GM18868 (cell line): ENCODE measurements around the gene HACE1.
A peak's percentile ranks its signal among the peaks of the same experiment; 100 is the strongest.
"Not testable (repeated sequence)": the region's sequence is repeated elsewhere in the genome, so short reads cannot be mapped to it uniquely, and the experiment has no call there.

Experiments
- ATAC-seq: cut with Tn5 transposase; IDR thresholded peaks from one replicate; pipeline ENCODE4 v1.9.1; 2021; ENCODE audit warnings: mild to moderate bottlenecking, moderate library complexity; ENCODE audit not compliant: unreplicated experiment

The HACE1 gene

GRCh38 chr6:104835782-104836181 is 23.9 kb downstream of the HACE1 start:
- no peak for ATAC-seq

DNA sequence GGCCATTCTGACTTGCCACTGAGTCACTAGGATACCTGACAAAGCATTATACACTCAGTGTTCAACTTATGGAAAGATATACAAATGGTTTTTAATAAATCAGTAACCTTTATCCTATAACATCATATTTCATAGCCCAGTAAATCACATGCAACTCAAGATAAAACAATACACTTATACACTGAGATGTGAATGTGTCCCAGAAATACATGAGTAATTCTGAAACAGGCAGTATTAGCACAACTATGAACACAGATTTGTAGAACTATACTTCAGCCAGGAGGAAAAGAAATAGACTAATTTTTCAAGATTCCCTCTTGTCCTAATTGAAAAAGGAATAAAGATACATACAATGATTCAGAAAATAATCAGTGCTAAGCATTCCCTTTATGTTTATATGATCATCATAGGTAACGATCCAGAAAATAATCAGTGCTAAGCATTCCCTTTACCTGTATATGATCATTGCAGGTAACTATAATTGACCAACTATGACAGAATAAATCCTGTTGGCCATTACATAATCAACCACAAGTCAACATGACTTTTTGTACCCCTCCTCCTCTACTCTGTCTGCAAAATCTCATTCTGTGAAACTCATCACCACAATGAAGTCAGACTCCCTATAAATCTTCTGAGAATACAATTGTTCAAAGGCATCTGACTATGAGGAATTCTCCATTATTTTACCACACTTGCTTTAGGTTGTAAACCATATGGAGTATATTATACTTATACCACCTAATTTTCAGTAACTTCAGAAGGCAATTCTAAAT is 30.3 kb downstream of the HACE1 start:
- ATAC-seq = peak; percentile 64

DNA sequence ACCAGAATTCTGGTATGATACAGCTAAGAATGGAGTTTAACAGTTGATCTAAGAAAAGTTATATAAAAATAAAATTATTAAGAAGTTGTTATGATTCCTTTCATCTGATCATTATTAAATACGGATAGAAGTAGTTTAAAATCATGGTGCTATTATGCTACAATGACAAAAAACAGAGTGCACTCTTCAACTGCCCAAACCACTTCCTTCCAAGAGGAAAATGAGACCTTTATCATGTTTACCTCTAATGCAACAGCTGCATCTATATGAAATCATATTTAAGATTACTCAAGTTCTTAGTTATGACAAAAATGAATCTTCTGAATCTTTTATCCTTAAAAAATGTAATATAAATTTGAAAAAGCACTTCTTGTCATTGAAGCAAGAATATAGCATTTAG is 31.2 kb downstream of the HACE1 start:
- ATAC-seq = no peak

DNA sequence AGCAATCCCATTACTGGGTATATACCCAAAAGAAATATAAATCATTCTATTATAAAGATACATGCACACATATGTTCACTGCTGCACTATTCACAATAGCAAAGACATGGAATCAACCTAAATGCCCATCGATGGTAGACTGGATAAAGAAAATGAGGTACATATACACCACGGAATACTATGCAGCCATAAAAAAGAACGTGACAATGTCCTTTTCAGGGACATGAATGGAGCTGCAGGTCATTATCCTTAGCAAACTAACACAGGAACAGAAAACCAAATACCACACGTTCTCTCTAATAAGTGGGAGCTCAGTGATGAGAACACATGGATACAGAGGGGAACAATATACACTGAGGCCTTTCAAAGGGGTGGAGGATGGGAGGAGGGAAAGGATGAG is 38.9 kb downstream of the HACE1 start:
- not testable (repeated sequence) for ATAC-seq

GRCh38 chr6:104816125-104816524 is 43.6 kb downstream of the HACE1 start:
- no peak for ATAC-seq

GRCh38 chr6:104814743-104815142 is 45.0 kb downstream of the HACE1 start:
- no peak for ATAC-seq

- peak; percentile 63 for ATAC-seq
These were observed 46.2 kb downstream of the HACE1 start for GRCh38 chr6:104813552-104813951.

DNA sequence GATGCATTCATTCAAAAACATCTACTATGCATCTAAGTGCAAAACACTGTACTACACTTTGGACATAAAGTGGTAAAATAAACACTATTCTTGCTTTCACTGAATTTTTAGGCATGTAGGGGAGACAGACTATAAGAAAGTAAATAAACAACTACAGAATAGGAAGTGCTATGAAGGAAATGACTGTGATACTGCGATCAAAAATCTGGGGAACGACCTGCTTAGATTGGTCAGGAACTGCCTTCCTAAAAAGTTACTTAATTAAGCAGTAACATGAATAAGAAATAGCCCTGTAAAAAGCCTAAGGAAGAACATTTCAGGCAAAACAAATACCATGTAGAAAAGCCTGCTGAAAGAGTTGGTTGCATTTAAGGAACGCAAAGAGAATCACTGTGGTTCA is 50.6 kb downstream of the HACE1 start:
- no peak for ATAC-seq

DNA sequence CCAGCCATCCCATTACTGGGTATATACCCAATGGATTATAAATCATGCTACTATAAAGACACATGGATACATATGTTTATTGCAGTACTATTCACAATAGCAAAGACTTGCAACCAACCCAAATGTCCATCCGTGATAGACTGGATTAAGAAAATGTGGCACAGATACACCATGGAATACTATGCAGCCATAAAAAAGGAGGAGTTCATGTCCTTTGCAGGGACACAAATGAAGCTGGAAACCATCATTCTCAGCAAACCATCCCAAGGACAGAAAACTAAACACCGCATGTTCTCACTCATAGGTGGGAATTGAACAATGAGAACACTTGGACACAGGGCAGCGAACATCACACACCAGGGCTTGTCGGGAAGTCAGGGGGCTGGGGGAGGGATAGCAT is 54.4 kb downstream of the HACE1 start:
- not testable (repeated sequence) for ATAC-seq

DNA sequence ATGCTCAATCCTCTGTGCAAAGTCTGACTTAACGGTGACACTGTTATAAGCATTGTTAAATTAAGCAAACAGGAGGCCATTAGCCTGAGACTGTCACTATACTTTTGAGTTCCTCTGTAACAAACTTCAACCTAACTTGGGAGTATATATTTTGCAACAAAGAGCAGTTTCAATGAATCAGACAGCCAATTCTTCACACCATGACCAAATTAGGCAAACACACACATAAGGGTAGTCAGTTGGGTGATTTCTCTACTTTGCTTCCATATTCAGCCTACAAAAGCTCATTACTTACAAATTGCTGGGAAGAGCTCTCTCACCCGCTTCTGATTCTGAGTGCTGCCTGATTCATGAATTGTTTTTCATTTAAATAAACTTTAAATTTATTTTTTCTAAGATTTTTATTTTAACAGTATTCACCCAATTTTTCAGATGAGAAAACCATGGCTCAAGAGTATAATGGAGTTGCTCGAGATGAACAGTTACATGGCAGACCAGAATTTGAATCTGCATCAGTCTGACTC is 60.5 kb downstream of the HACE1 start:
- ATAC-seq = no peak

DNA sequence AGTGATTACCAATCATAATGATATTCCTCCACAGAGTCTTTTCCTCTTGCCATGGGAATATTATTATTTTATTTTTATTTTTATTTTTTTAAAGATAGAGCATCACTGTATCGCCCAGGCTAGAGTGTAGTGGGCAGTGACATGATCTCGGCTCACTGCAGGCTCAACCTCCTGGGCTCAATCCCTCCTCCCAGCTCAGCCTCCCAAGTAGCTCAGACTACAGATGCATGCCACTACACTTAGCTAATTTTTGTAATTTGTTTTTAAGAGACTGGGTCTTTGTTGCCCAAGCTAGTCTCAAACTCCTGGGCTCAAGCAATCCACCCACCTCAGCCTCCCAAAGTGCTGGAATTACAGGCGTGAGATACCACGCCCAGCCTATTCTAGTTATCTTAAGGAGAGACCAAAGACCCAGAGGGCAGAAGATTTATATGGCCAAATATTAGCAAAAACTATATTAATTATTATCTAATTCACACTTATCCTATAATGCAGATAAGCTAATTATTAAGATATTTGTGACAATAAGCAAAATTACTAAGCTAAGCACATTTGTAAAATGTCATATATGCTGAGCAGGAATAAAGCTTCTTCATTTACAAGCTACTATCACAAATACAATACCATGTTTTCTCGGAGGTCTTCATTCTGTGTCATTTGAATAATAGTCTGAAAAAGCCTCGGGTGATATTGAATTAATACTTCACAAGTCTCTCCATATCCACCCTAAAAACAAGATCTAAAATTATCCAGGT is 63.5 kb downstream of the HACE1 start:
- no peak for ATAC-seq

DNA sequence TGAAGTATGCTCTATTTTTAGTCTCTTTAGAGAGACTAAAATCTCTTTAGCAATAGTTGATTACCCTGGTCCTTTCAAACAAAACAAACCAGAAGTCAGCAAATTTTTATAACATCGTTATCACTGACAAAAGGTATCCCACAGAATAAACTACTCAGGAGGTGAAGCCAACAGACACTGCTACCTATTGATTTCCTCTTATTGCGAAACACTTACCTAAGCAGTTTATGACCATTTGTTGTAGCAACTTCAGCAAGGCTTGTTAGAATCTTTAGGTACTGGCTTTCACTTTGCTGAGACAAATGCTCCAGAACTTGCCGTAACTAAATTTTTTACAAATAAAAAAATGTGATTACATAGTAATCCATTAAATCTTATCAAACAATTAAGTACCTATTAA is 64.4 kb downstream of the HACE1 start:
- no peak for ATAC-seq

- ATAC-seq = peak; percentile 90
These were observed 69.9 kb downstream of the HACE1 start for GRCh38 chr6:104789770-104790190.

- ATAC-seq = peak; percentile 45
These were observed 71.3 kb downstream of the HACE1 start for GRCh38 chr6:104788400-104788799.

GRCh38 chr6:104787305-104787704 is 72.4 kb downstream of the HACE1 start:
- no peak for ATAC-seq

DNA sequence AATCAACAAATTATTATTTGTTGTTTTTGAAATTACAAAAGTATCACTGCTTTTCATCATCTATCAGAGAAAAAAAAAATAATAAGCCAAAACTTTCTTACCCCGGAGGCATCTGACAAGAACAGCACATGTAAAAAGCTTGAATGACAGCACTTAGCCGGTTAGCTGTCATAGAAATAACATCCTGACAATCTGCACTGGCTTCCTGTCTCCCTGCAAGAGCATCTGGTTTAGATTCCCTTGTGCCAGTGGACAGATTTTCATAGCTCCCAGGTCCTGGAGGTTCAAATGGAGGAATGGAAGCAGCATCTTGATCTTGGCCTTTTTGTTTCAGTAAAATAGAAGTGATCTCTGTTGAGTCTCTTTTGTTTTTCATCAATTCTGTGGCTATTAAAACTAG is 74.8 kb downstream of the HACE1 start:
- ATAC-seq = no peak

GRCh38 chr6:104771258-104771832 is 88.4 kb downstream of the HACE1 start:
- ATAC-seq = peak; percentile 93

- ATAC-seq = no peak
These were observed 90.8 kb downstream of the HACE1 start for GRCh38 chr6:104768906-104769305.

- no peak for ATAC-seq
These were observed 93.1 kb downstream of the HACE1 start for GRCh38 chr6:104766595-104766994.

- no peak for ATAC-seq
These were observed 104.8 kb downstream of the HACE1 start for GRCh38 chr6:104754788-104755409.

DNA sequence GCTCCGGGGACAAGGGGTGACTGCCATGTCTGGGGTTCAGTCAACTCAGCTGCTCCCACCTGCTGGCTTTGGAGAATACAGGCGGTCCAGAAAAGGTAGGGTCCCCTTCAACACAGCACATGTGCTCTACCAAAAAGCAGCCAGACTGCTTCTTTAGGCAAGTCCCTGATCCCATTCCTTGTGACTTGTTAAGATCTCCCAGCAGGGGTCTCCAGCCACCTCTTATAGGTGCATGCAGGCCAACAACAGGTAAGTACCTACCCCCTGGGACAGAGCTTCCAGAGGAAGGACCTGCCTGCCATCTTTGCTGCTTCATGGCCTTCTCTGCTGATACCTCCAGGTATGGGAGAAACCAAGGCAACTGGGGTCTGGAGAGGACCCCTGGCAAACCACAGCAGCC is 106.5 kb downstream of the HACE1 start:
- ATAC-seq = no peak
